ENCODE results near the gene EPG5. TPM values are rescaled to one million over a fixed set of nuclear protein-coding genes. Genes with fewer than 3 reads are reported as not detected.
"Not testable (repeated sequence)": the region's sequence is repeated elsewhere in the genome, so short reads cannot be mapped to it uniquely, and the experiment has no call there.

EPG5 gene
- total and polyA plus RNA-seq, 3 experiments from 2014 or later, result 4.0 to 18.1 (median 17.7) TPM

- no peak overlapping the region for H3K4me3 ChIP-seq (ENCODE audit: low read length)
- POLR2A ChIA-PET, result interaction anchor here (0.6 to 0.9 kb wide), 2 partner anchors 100 to 287 kb away, joined by 3 to 7 read pairs; no protein-coding TSS in a partner anchor
- H3K4me3 Mint-ChIP-seq, result no peak overlapping the region
Measured at GRCh38 chr18:45974088-45974536, 7.0 kb upstream of the EPG5 start.

DNA sequence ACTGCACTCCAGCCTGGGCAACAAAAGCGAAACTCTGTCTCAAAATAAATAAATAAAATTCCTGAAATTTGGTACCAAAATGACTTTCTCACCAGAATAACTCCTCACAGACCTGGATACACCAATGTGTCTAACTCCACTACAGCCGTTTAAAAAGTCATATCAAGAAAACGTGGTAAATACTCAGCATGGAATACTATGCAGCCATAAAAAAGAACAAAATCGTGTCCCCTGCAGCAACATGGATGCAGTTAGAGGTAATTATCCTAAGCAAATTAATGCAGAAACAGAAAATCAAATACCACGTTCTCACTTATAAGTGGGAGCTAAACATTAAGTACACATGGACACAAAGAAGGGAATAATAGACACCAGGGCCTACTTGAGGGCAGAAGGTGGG lies 2.2 kb downstream of the EPG5 start:
- H3K9me3 ChIP-seq (ENCODE audit: low read length); POLR2A ChIA-PET; DNase-seq; H3K27ac ChIP-seq (ENCODE audit: low read depth, low read length); H3K9me3 Mint-ChIP-seq; H3K27me3 ChIP-seq (ENCODE audit: insufficient read depth, low read length, poor library complexity, severe bottlenecking); H3K4me3 ChIP-seq (ENCODE audit: low read length); H3K36me3 ChIP-seq (ENCODE audit: insufficient read depth, low read length); CTCF ChIA-PET; H3K27me3 Mint-ChIP-seq: not testable (repeated sequence)
- H3K4me1 ChIP-seq (ENCODE audit: insufficient read depth, low read length), result peaks cover 46% of the 10 kb centered on the region
- Mint-ChIP-seq H3K4me3 (peak overlapping the region; percentile 43 to 79 (median 57)), H3K36me3 (peaks cover 0 to 44% (median 11%) of the 10 kb centered on the region in 3 donors), H3K4me1 (peaks cover 56 to 75% (median 70%) of the 10 kb centered on the region in 3 donors), H3K27ac (peak overlapping the region in 5 of 8 donors; percentile 15 to 69 (median 46))

More at GRCh38 chr18:45974088-45974536, 7.0 kb upstream of the EPG5 start:
- H3K4me1 ChIP-seq (ENCODE audit: insufficient read depth, low read length), result peaks cover 3% of the 10 kb centered on the region
- no peaks in the 10 kb centered on the region for H3K9me3 ChIP-seq (ENCODE audit: low read length)
- no peak overlapping the region for H3K27ac ChIP-seq (ENCODE audit: low read depth, low read length)
- H3K27ac Mint-ChIP-seq, result peak overlapping the region in 1 of 8 donors; percentile 32
- no peaks in the 10 kb centered on the region for H3K36me3 Mint-ChIP-seq
- no peaks in the 10 kb centered on the region for H3K27me3 ChIP-seq (ENCODE audit: insufficient read depth, low read length, poor library complexity, severe bottlenecking)
- H3K4me1 Mint-ChIP-seq, result peaks cover 5 to 8% (median 7%) of the 10 kb centered on the region in 3 donors
- H3K27me3 Mint-ChIP-seq, result peaks cover 0 to 3% of the 10 kb centered on the region in 2 donors
- no peaks in the 10 kb centered on the region for H3K9me3 Mint-ChIP-seq
- DNase-seq, result peak; percentile 38 to 79 (median 54)
- H3K36me3 ChIP-seq (ENCODE audit: insufficient read depth, low read length), result no peaks in the 10 kb centered on the region
- CTCF ChIA-PET, result interaction anchor here (0.8 to 3.1 kb wide), 16 partner anchors 11 to 312 kb away, joined by 3 to 15 read pairs (median 3); no protein-coding TSS in a partner anchor

DNA sequence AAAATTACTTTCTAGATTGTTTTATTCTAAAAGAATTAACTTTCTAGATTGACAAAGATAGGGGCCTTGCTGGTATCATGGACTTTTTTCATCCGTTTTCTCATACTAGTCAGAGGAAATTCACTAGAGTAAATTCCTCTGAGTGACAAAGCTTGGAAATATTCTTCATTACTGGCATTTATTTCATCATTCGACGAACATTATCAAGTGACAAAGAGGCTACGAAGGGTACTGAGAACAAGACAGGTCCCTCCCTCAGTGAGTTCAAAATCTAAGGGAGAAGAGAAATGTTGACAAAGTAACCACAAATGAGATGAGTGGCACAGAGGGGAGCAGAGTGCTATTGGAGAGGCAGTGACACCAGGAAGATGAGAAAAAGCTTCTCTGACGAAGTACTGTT lies 4.3 kb downstream of the EPG5 start:
- Mint-ChIP-seq H3K4me1 (peaks cover 63 to 83% (median 78%) of the 10 kb centered on the region in 3 donors), H3K9me3 (no peaks in the 10 kb centered on the region), H3K4me3 (peak overlapping the region; percentile 15 to 82 (median 61)), H3K27ac (peak overlapping the region; percentile 74 to 99 (median 94)), H3K27me3 (peaks cover 0 to 4% of the 10 kb centered on the region in 2 donors), H3K36me3 (peaks cover 0 to 50% (median 13%) of the 10 kb centered on the region in 3 donors)
- no peaks in the 10 kb centered on the region for H3K27me3 ChIP-seq (ENCODE audit: insufficient read depth, low read length, poor library complexity, severe bottlenecking)
- ChIA-PET POLR2A (interaction anchor here (0.7 kb wide), 1 partner anchor 31 kb away, joined by 3 read pairs; no protein-coding TSS in a partner anchor), CTCF (interaction anchor here (1.1 to 2.8 kb wide), 5 partner anchors 12 to 297 kb away, joined by 3 to 15 read pairs (median 3); no protein-coding TSS in a partner anchor)
- H3K36me3 ChIP-seq (ENCODE audit: insufficient read depth, low read length), result no peaks in the 10 kb centered on the region
- H3K4me1 ChIP-seq (ENCODE audit: insufficient read depth, low read length), result peaks cover 50% of the 10 kb centered on the region
- no peaks in the 10 kb centered on the region for H3K9me3 ChIP-seq (ENCODE audit: low read length)
- peak in 2 of 5 donors; percentile 13 for DNase-seq
- no peak overlapping the region for H3K27ac ChIP-seq (ENCODE audit: low read depth, low read length)
- no peak overlapping the region for H3K4me3 ChIP-seq (ENCODE audit: low read length)

DNA sequence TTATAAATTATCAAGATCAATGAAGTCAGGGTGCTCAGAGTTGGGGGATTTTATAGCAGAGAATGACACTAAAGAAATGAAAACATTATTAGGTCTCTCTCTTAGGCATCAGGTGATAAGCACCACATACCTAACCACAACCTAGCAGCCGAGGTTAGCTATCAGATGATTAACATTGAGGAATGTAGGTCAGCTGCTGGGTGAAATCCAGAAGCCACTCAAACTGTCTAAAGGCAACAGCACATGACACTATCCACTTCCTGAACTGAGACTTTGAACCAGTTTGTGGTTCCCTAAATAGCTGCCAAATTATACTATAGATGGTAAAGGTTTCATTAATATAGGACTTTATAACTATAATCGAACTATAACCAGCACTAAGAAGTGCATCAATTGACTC lies 4.7 kb downstream of the EPG5 start:
- no peaks in the 10 kb centered on the region for H3K9me3 Mint-ChIP-seq
- peak overlapping the region; percentile 82 to 99 (median 94) for H3K27ac Mint-ChIP-seq
- ChIA-PET CTCF (interaction anchor here (1.1 to 2.8 kb wide), 4 partner anchors 12 to 296 kb away, joined by 3 to 15 read pairs (median 5); no protein-coding TSS in a partner anchor), POLR2A (interaction anchor here (0.7 kb wide), 1 partner anchor 30 kb away, joined by 3 read pairs; no protein-coding TSS in a partner anchor)
- peaks cover 0 to 50% (median 13%) of the 10 kb centered on the region in 3 donors for H3K36me3 Mint-ChIP-seq
- H3K4me3 Mint-ChIP-seq, result peak overlapping the region; percentile 30 to 81 (median 64)
- Histone ChIP-seq H3K27ac (ENCODE audit: low read depth, low read length) (no peak overlapping the region), H3K9me3 (ENCODE audit: low read length) (no peaks in the 10 kb centered on the region), H3K4me1 (ENCODE audit: insufficient read depth, low read length) (peaks cover 46% of the 10 kb centered on the region), H3K27me3 (ENCODE audit: insufficient read depth, low read length, poor library complexity, severe bottlenecking) (no peaks in the 10 kb centered on the region), H3K36me3 (ENCODE audit: insufficient read depth, low read length) (no peaks in the 10 kb centered on the region), H3K4me3 (ENCODE audit: low read length) (no peak overlapping the region)
- H3K4me1 Mint-ChIP-seq, result peaks cover 64 to 83% (median 77%) of the 10 kb centered on the region in 3 donors
- peak; percentile 11 to 75 (median 45) for DNase-seq
- peaks cover 0 to 2% of the 10 kb centered on the region in 2 donors for H3K27me3 Mint-ChIP-seq

GRCh38 chr18:45959484-45959883 lies 7.6 kb downstream of the EPG5 start:
- peaks cover 36% of the 10 kb centered on the region for H3K4me1 ChIP-seq (ENCODE audit: insufficient read depth, low read length)
- H3K9me3 ChIP-seq (ENCODE audit: low read length); CTCF ChIA-PET; DNase-seq; H3K27me3 ChIP-seq (ENCODE audit: insufficient read depth, low read length, poor library complexity, severe bottlenecking); H3K27ac ChIP-seq (ENCODE audit: low read depth, low read length); H3K4me3 ChIP-seq (ENCODE audit: low read length); H3K36me3 ChIP-seq (ENCODE audit: insufficient read depth, low read length); H3K4me3 Mint-ChIP-seq; H3K9me3 Mint-ChIP-seq; POLR2A ChIA-PET; H3K27ac Mint-ChIP-seq; H3K27me3 Mint-ChIP-seq: not testable (repeated sequence)
- Mint-ChIP-seq H3K36me3 (peaks cover 11 to 53% (median 24%) of the 10 kb centered on the region in 3 donors), H3K4me1 (peaks cover 50 to 73% (median 71%) of the 10 kb centered on the region in 3 donors)

DNA sequence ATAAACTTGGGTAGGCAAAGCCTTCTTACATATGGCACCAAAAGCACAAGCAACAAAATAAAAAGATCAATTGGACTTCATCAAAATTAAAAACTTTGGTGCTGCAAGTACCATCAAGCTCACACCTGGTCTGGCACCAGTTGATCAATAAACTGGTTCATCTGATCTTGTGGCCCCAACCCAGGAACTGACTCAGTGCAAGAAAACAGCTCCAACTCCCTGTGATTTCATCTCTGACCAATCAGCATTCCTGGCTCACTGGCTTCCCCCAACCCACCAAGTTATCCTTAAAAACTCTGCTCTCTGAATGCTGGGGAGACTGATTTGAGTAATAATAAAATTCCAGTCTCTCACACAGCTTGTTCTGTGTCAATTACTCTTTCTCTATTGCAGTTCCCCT lies 8.4 kb downstream of the EPG5 start:
- no peaks in the 10 kb centered on the region for H3K27me3 ChIP-seq (ENCODE audit: insufficient read depth, low read length, poor library complexity, severe bottlenecking)
- peak overlapping the region in 5 of 8 donors; percentile 7 to 48 (median 32) for H3K27ac Mint-ChIP-seq
- ChIA-PET POLR2A (no interaction called here), CTCF (no interaction called here)
- peaks cover 45 to 70% (median 68%) of the 10 kb centered on the region in 3 donors for H3K4me1 Mint-ChIP-seq
- H3K27me3 Mint-ChIP-seq, result no peaks in the 10 kb centered on the region
- peaks cover 13% of the 10 kb centered on the region for H3K36me3 ChIP-seq (ENCODE audit: insufficient read depth, low read length)
- H3K27ac ChIP-seq (ENCODE audit: low read depth, low read length), result no peak overlapping the region
- H3K4me3 ChIP-seq (ENCODE audit: low read length), result no peak overlapping the region
- peaks cover 31% of the 10 kb centered on the region for H3K4me1 ChIP-seq (ENCODE audit: insufficient read depth, low read length)
- no peaks in the 10 kb centered on the region for H3K9me3 Mint-ChIP-seq
- H3K4me3 Mint-ChIP-seq, result peak overlapping the region in 1 of 7 donors; percentile 17
- no peak for DNase-seq
- peaks cover 13 to 56% (median 30%) of the 10 kb centered on the region in 3 donors for H3K36me3 Mint-ChIP-seq
- no peaks in the 10 kb centered on the region for H3K9me3 ChIP-seq (ENCODE audit: low read length)

DNA sequence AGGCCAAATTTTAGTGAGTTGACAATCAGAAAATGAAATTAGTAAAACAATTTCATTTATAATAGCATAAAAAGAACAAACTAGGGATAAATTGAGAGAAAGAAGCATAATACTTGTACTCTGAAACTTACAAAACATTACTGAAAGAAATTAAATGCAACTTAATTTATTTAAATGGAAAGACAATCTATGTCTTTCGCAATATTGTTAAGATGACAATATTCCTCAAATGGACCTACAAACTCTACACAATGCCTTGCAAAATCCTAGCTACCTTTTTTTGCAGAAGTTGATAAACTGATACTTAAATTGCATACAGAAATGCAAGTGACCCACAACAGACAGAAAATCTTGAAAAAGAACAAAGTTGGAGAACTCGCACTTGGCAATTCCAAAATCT lies 9.1 kb downstream of the EPG5 start:
- no peak for DNase-seq
- H3K4me1 ChIP-seq (ENCODE audit: insufficient read depth, low read length), result peaks cover 29% of the 10 kb centered on the region

DNA sequence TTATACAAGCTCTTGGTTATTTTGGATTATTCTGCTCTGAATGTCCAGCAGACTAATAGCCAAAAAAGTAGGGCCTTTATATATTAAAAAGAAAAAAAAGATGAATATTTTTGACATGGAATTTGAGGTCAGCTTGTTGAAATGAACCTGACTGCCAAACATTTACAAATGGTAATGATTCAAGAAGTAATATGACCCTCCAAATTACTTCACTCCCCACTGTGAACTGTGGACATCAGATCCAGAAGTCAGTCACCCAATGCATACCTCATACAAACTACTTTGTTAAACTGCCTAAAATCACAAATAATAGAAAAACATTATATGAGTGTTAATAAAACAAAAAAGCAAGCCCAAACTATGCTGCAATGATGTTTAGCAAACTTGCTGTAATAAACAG lies 10.0 kb downstream of the EPG5 start:
- Histone ChIP-seq H3K9me3 (ENCODE audit: low read length) (no peaks in the 10 kb centered on the region), H3K27ac (ENCODE audit: low read depth, low read length) (no peak overlapping the region), H3K4me3 (ENCODE audit: low read length) (no peak overlapping the region), H3K36me3 (ENCODE audit: insufficient read depth, low read length) (peaks cover 25% of the 10 kb centered on the region), H3K27me3 (ENCODE audit: insufficient read depth, low read length, poor library complexity, severe bottlenecking) (no peaks in the 10 kb centered on the region), H3K4me1 (ENCODE audit: insufficient read depth, low read length) (peaks cover 20% of the 10 kb centered on the region)
- Mint-ChIP-seq H3K4me3 (no peak overlapping the region), H3K4me1 (peaks cover 34 to 62% (median 59%) of the 10 kb centered on the region in 3 donors), H3K36me3 (peaks cover 20 to 63% (median 31%) of the 10 kb centered on the region in 3 donors), H3K9me3 (no peaks in the 10 kb centered on the region), H3K27me3 (no peaks in the 10 kb centered on the region), H3K27ac (no peak overlapping the region)
- CTCF ChIA-PET, result no interaction called here
- DNase-seq, result no peak
- POLR2A ChIA-PET, result no interaction called here

More for the DNA sequence above, 9.1 kb downstream of the EPG5 start:
- H3K36me3 Mint-ChIP-seq, result peaks cover 20 to 60% (median 33%) of the 10 kb centered on the region in 3 donors
- H3K4me3 Mint-ChIP-seq, result no peak overlapping the region
- POLR2A ChIA-PET, result no interaction called here
- Histone ChIP-seq H3K9me3 (ENCODE audit: low read length) (no peaks in the 10 kb centered on the region), H3K27ac (ENCODE audit: low read depth, low read length) (no peak overlapping the region), H3K4me3 (ENCODE audit: low read length) (no peak overlapping the region), H3K27me3 (ENCODE audit: insufficient read depth, low read length, poor library complexity, severe bottlenecking) (no peaks in the 10 kb centered on the region), H3K36me3 (ENCODE audit: insufficient read depth, low read length) (peaks cover 19% of the 10 kb centered on the region)
- H3K4me1 Mint-ChIP-seq, result peaks cover 42 to 69% (median 68%) of the 10 kb centered on the region in 3 donors
- H3K9me3 Mint-ChIP-seq, result no peaks in the 10 kb centered on the region
- H3K27ac Mint-ChIP-seq, result peak overlapping the region in 1 of 8 donors; percentile 6
- H3K27me3 Mint-ChIP-seq, result no peaks in the 10 kb centered on the region
- CTCF ChIA-PET, result no interaction called here

Measured in CD8-positive, alpha-beta memory T cell (primary cell).